Thyroid gland (tissue), 4 donors: ENCODE data around the gene CCDC85C. TPM values are rescaled to one million over a fixed set of nuclear protein-coding genes. Genes with fewer than 3 reads are reported as not detected.

Source experiments
- DNase-seq, 2 donors: peaks; one replicate each; pipeline ENCODE4 v3.0.0-alpha.2; 2019
- H3K27ac ChIP-seq, 3 donors: fragments of 200-600 bp; sonication (generic); 1 replicate in 2 of 3; 2 replicates in 1 of 3; pipeline ENCODE4 v1.5.1; 2016 to 2019; ENCODE audit warnings: mild to moderate bottlenecking in 1 of 3, moderate library complexity in 1 of 3
- H3K27me3 ChIP-seq: fragments of 200-600 bp; sonication (generic); one replicate; pipeline ENCODE4 v1.5.1; 2019
- H3K36me3 ChIP-seq, 2 donors: fragments of 200-600 bp; sonication (generic); one replicate each; pipeline ENCODE4 v1.5.1; 2016 to 2019
- H3K4me1 ChIP-seq, 2 donors: fragments of 200-600 bp; sonication (generic); one replicate each; pipeline ENCODE4 v1.5.1; 2017 to 2019
- H3K4me3 ChIP-seq, 3 donors: fragments of 200-600 bp; sonication (generic); replicated peaks in 1 of 3; 1 replicate in 2 of 3; 2 replicates in 1 of 3; pipeline ENCODE4 v1.5.1; 2016; ENCODE audit warnings: mild to moderate bottlenecking in 1 of 3
- H3K9me3 ChIP-seq: fragments of 200-600 bp; sonication (generic); one replicate; pipeline ENCODE4 v1.5.1; 2017
- CTCF ChIP-seq, 6 experiments: fragments of 200-600 bp in 3 of 6; fragments of 450-650 bp in 3 of 6; sonication (generic) in 3 of 6; IDR thresholded peaks; one replicate each; pipeline ENCODE4 v1.5.1; 2016 to 2019; ENCODE audit warnings: antibody characterized with exemption in 6 of 6, mild to moderate bottlenecking in 2 of 6, inconsistent platforms in 1 of 6, moderate library complexity in 1 of 6
- POLR2A ChIP-seq, 2 donors: fragments of 450-650 bp; IDR thresholded peaks; one replicate each; pipeline ENCODE4 v1.6.1; 2017; ENCODE audit warnings: antibody characterized with exemption in 2 of 2, mild to moderate bottlenecking in 2 of 2, moderate library complexity in 1 of 2
- WGBS, 2 donors: methylation state at CpG; one replicate each; pipeline ENCODE4 v1.1.5; 2017; 5-methylcytosine and 5-hydroxymethylcytosine counted together
- intact Hi-C: fragments of 100-400 bp; cut with DNase I; formaldehyde crosslinking; loops from one replicate; pipeline ENCODE4 v1.15.1; 2023
- total RNA-seq, 4 donors: library from RNA; depleted of rRNA; stranded (reverse); fragments of >200 nt; gene quantifications; one replicate each; pipeline ENCODE4 v1.2.3, GENCODE V29; 2016

CCDC85C gene
- total RNA-seq, 4 donors from 2014 or later: 8.6 to 28.3 (median 17.3) TPM

- no peak overlapping the region for H3K4me3 ChIP-seq
- H3K36me3 ChIP-seq: no peaks in the 10 kb centered on the region
- intact Hi-C loops: no loop called here
- TF ChIP-seq POLR2A (IDR thresholded peaks at IDR 0.05) (no peak), CTCF (IDR thresholded peaks at IDR 0.05) (no peak)
- H3K4me1 ChIP-seq: peaks cover 10 to 21% of the 10 kb centered on the region in 2 donors
- H3K27ac ChIP-seq: no peak overlapping the region
- H3K27me3 ChIP-seq: no peaks in the 10 kb centered on the region
- no peak for DNase-seq
- 90 to 93% methylated on average over 6 of the region's 6 CpGs for WGBS, 2 donors
- H3K9me3 ChIP-seq: no peaks in the 10 kb centered on the region
Observed at GRCh38 chr14:99534333-99534732, 69.7 kb downstream of the CCDC85C start.

- WGBS, 2 donors: 91 to 95% methylated on average over 4 to 5 of the region's 5 CpGs
- DNase-seq: no peak
- Histone ChIP-seq H3K27me3 (no peaks in the 10 kb centered on the region), H3K36me3 (no peaks in the 10 kb centered on the region), H3K4me1 (peaks cover 3 to 10% of the 10 kb centered on the region in 2 donors), H3K27ac (no peak overlapping the region), H3K9me3 (no peaks in the 10 kb centered on the region), H3K4me3 (no peak overlapping the region)
- intact Hi-C loops: no loop called here
- TF ChIP-seq POLR2A (IDR thresholded peaks at IDR 0.05) (no peak), CTCF (IDR thresholded peaks at IDR 0.05) (no peak)
Observed at GRCh38 chr14:99532310-99532709, 71.7 kb downstream of the CCDC85C start.

GRCh38 chr14:99531251-99532096, 72.5 kb downstream of the CCDC85C start:
- Histone ChIP-seq H3K4me3 (no peak overlapping the region), H3K36me3 (no peaks in the 10 kb centered on the region), H3K4me1 (peaks cover 11 to 15% of the 10 kb centered on the region in 2 donors), H3K27me3 (no peaks in the 10 kb centered on the region), H3K9me3 (no peaks in the 10 kb centered on the region), H3K27ac (no peak overlapping the region)
- DNase-seq: no peak
- WGBS, 2 donors: 69 to 75% methylated on average over 14 of the region's 14 CpGs
- TF ChIP-seq CTCF (IDR thresholded peaks at IDR 0.05) (no peak), POLR2A (IDR thresholded peaks at IDR 0.05) (no peak)
- intact Hi-C loops: no loop called here

- Histone ChIP-seq H3K4me3 (no peak overlapping the region), H3K4me1 (peaks cover 11 to 18% of the 10 kb centered on the region in 2 donors), H3K9me3 (no peaks in the 10 kb centered on the region), H3K27me3 (no peaks in the 10 kb centered on the region), H3K27ac (no peak overlapping the region), H3K36me3 (no peaks in the 10 kb centered on the region)
- DNase-seq: no peak
- 89 to 91% methylated on average over 17 to 18 of the region's 19 CpGs for WGBS, 2 donors
- TF ChIP-seq CTCF (IDR thresholded peaks at IDR 0.05): no peak
- TF ChIP-seq POLR2A (IDR thresholded peaks at IDR 0.05): no peak
- intact Hi-C loops: no loop called here
Observed at GRCh38 chr14:99530407-99531155, 73.4 kb downstream of the CCDC85C start.

- WGBS, 2 donors: 52 to 94% methylated on average over 4 of the region's 4 CpGs
- intact Hi-C loops: no loop called here
- no peak for TF ChIP-seq CTCF (IDR thresholded peaks at IDR 0.05)
- TF ChIP-seq POLR2A (IDR thresholded peaks at IDR 0.05): no peak
Observed at GRCh38 chr14:99529899-99530298, 74.1 kb downstream of the CCDC85C start.

More at GRCh38 chr14:99529899-99530298, 74.1 kb downstream of the CCDC85C start:
- no peak overlapping the region for H3K4me3 ChIP-seq
- H3K9me3 ChIP-seq: no peaks in the 10 kb centered on the region
- no peak for DNase-seq
- no peaks in the 10 kb centered on the region for H3K36me3 ChIP-seq
- peaks cover 11 to 18% of the 10 kb centered on the region in 2 donors for H3K4me1 ChIP-seq
- no peak overlapping the region for H3K27ac ChIP-seq
- no peaks in the 10 kb centered on the region for H3K27me3 ChIP-seq
